Activated CD4-positive, alpha-beta T cell treated with anti-CD3 and anti-CD28 coated beads, Interleukin-2, amount 10 ng/mL, durations not matched to agents 7 days and 5 days (primary cell): ENCODE results near the gene AP1S3. TPM values are rescaled to one million over a fixed set of nuclear protein-coding genes. Genes with fewer than 3 reads are reported as not detected.
"Not testable (repeated sequence)": the region's sequence is repeated elsewhere in the genome, so short reads cannot be mapped to it uniquely, and the experiment has no call there.

Source experiments
- CTCF ChIA-PET: fragments of 350-600 bp; sonication (Branson Sonifier 250); formaldehyde crosslinking; loops from one replicate; lab custom pipeline; 2021; ENCODE audit warnings: antibody characterized with exemption; lab: Charles Lee
- POLR2A ChIA-PET: fragments of 350-600 bp; sonication (Branson Sonifier 250); formaldehyde crosslinking; loops from one replicate; lab custom pipeline; 2021; ENCODE audit warnings: antibody characterized with exemption; lab: Charles Lee
- DNase-seq: peaks from one replicate; pipeline ENCODE4 v3.0.0-alpha.2; 2020
- H3K27ac Mint-ChIP-seq: one replicate; pipeline ENCODE4 v1.8.0; 2021; ENCODE audit warnings: mild to moderate bottlenecking, moderate library complexity, mixed read lengths
- H3K27me3 Mint-ChIP-seq: one replicate; pipeline ENCODE4 v1.8.0; 2021; ENCODE audit warnings: mixed read lengths
- H3K36me3 Mint-ChIP-seq: one replicate; pipeline ENCODE4 v1.8.0; 2021; ENCODE audit warnings: low read depth, mixed read lengths
- H3K4me1 Mint-ChIP-seq: one replicate; pipeline ENCODE4 v1.8.0; 2021; ENCODE audit warnings: mixed read lengths
- H3K4me3 Mint-ChIP-seq: one replicate; pipeline ENCODE4 v1.8.0; 2021; ENCODE audit warnings: mild to moderate bottlenecking, moderate library complexity, mixed read lengths
- H3K9me3 Mint-ChIP-seq: one replicate; pipeline ENCODE4 v1.8.0; 2021; ENCODE audit warnings: mixed read lengths
- total RNA-seq, 2 experiments: library from RNA; stranded (reverse); gene quantifications; one replicate each; pipeline ENCODE4 v1.2.3, GENCODE V29; 2021

The AP1S3 gene
- 1 to 10 TPM; 6.5 to 7.5 TPM for total RNA-seq

- DNase-seq, result peak; percentile 82
- no peaks in the 10 kb centered on the region for H3K36me3 Mint-ChIP-seq
- no peaks in the 10 kb centered on the region for H3K27me3 Mint-ChIP-seq
- H3K27ac Mint-ChIP-seq, result peak within 1 kb of the TSS; percentile 89
- CTCF ChIA-PET, result no interaction called here
- peak within 1 kb of the TSS; percentile 95 for H3K4me3 Mint-ChIP-seq
- H3K4me1 Mint-ChIP-seq, result peaks cover 21% of the 10 kb centered on the region
- POLR2A ChIA-PET, result no interaction called here
- no peaks in the 10 kb centered on the region for H3K9me3 Mint-ChIP-seq
These were observed at the start of gene AP1S3 for GRCh38 chr2:223837287-223838061. AP1S3 (minus strand) TSS chr2:223837582; CDS start chr2:223837450, 132 bp downstream.

GRCh38 chr2:223887127-223887526 is 49.7 kb upstream of the AP1S3 start:
- POLR2A ChIA-PET, result no interaction called here
- no peaks in the 10 kb centered on the region for H3K27me3 Mint-ChIP-seq
- H3K4me1 Mint-ChIP-seq, result peaks cover 16% of the 10 kb centered on the region
- H3K4me3 Mint-ChIP-seq, result no peak overlapping the region
- H3K9me3 Mint-ChIP-seq, result no peaks in the 10 kb centered on the region
- CTCF ChIA-PET, result no interaction called here
- H3K36me3 Mint-ChIP-seq, result peaks cover 57% of the 10 kb centered on the region
- H3K27ac Mint-ChIP-seq, result peak overlapping the region; percentile 54
- DNase-seq, result no peak

- Mint-ChIP-seq H3K36me3 (peaks cover 60% of the 10 kb centered on the region), H3K27ac (no peak overlapping the region), H3K4me1 (peaks cover 18% of the 10 kb centered on the region), H3K4me3 (no peak overlapping the region), H3K27me3 (no peaks in the 10 kb centered on the region), H3K9me3 (no peaks in the 10 kb centered on the region)
- ChIA-PET POLR2A (no interaction called here), CTCF (no interaction called here)
- no peak for DNase-seq
These were observed 49.3 kb upstream of the AP1S3 start for GRCh38 chr2:223886726-223887125.

- Mint-ChIP-seq H3K27me3 (no peaks in the 10 kb centered on the region), H3K4me1 (peaks cover 18% of the 10 kb centered on the region), H3K4me3 (no peak overlapping the region), H3K36me3 (peaks cover 59% of the 10 kb centered on the region), H3K9me3 (no peaks in the 10 kb centered on the region), H3K27ac (peak overlapping the region; percentile 19)
- CTCF ChIA-PET, result no interaction called here
- no peak for DNase-seq
- POLR2A ChIA-PET, result no interaction called here
These were observed 47.0 kb upstream of the AP1S3 start for GRCh38 chr2:223884399-223884798.

GRCh38 chr2:223882715-223883114 is 45.3 kb upstream of the AP1S3 start:
- POLR2A ChIA-PET, result no interaction called here

GRCh38 chr2:223880796-223881195 is 43.4 kb upstream of the AP1S3 start:
- Mint-ChIP-seq H3K36me3 (peaks cover 68% of the 10 kb centered on the region), H3K27ac (no peak overlapping the region), H3K4me1 (peaks cover 13% of the 10 kb centered on the region), H3K9me3 (no peaks in the 10 kb centered on the region), H3K27me3 (no peaks in the 10 kb centered on the region), H3K4me3 (no peak overlapping the region)
- ChIA-PET CTCF (interaction anchor here (1.0 kb wide), 2 partner anchors 50 to 89 kb away, joined by 3 to 4 read pairs; no protein-coding TSS in a partner anchor), POLR2A (no interaction called here)
- DNase-seq, result no peak

More at GRCh38 chr2:223882715-223883114, 45.3 kb upstream of the AP1S3 start:
- Mint-ChIP-seq H3K9me3 (no peaks in the 10 kb centered on the region), H3K36me3 (peaks cover 62% of the 10 kb centered on the region), H3K4me1 (peaks cover 15% of the 10 kb centered on the region), H3K4me3 (no peak overlapping the region), H3K27me3 (no peaks in the 10 kb centered on the region), H3K27ac (no peak overlapping the region)
- CTCF ChIA-PET, result no interaction called here
- no peak for DNase-seq

GRCh38 chr2:223877721-223878410 is 40.5 kb upstream of the AP1S3 start:
- no peaks in the 10 kb centered on the region for H3K27me3 Mint-ChIP-seq
- H3K4me1 Mint-ChIP-seq, result peaks cover 8% of the 10 kb centered on the region
- no peak for DNase-seq
- peaks cover 60% of the 10 kb centered on the region for H3K36me3 Mint-ChIP-seq
- ChIA-PET POLR2A (no interaction called here), CTCF (interaction anchor here (0.8 to 3.2 kb wide), 2 partner anchors 11 to 77 kb away, joined by 4 to 14 read pairs; no protein-coding TSS in a partner anchor)
- H3K27ac Mint-ChIP-seq, result no peak overlapping the region
- no peak overlapping the region for H3K4me3 Mint-ChIP-seq
- H3K9me3 Mint-ChIP-seq, result no peaks in the 10 kb centered on the region

GRCh38 chr2:223873672-223874071 is 36.3 kb upstream of the AP1S3 start:
- Mint-ChIP-seq H3K4me1 (peaks cover 3% of the 10 kb centered on the region), H3K4me3 (no peak overlapping the region), H3K36me3 (peaks cover 58% of the 10 kb centered on the region), H3K27me3 (no peaks in the 10 kb centered on the region), H3K9me3 (no peaks in the 10 kb centered on the region), H3K27ac (no peak overlapping the region)
- CTCF ChIA-PET, result no interaction called here
- DNase-seq, result no peak
- POLR2A ChIA-PET, result no interaction called here

- H3K4me3 Mint-ChIP-seq, H3K27ac Mint-ChIP-seq, CTCF ChIA-PET, H3K27me3 Mint-ChIP-seq, POLR2A ChIA-PET, DNase-seq, H3K4me1 Mint-ChIP-seq, H3K9me3 Mint-ChIP-seq: not testable (repeated sequence)
- peaks cover 55% of the 10 kb centered on the region for H3K36me3 Mint-ChIP-seq
These were observed 35.4 kb upstream of the AP1S3 start for GRCh38 chr2:223872772-223873171.

GRCh38 chr2:223871661-223872060 is 34.3 kb upstream of the AP1S3 start:
- Mint-ChIP-seq H3K36me3 (peaks cover 44% of the 10 kb centered on the region), H3K4me1 (peaks cover 15% of the 10 kb centered on the region)
- H3K27ac Mint-ChIP-seq, H3K4me3 Mint-ChIP-seq, POLR2A ChIA-PET, H3K9me3 Mint-ChIP-seq, H3K27me3 Mint-ChIP-seq, DNase-seq: not testable (repeated sequence)
- CTCF ChIA-PET, result interaction anchor here (1.3 kb wide), 1 partner anchor 37 kb away, joined by 4 read pairs; no protein-coding TSS in a partner anchor

GRCh38 chr2:223870840-223871611 is 33.6 kb upstream of the AP1S3 start:
- no peak overlapping the region for H3K4me3 Mint-ChIP-seq
- peaks cover 40% of the 10 kb centered on the region for H3K36me3 Mint-ChIP-seq
- no peaks in the 10 kb centered on the region for H3K27me3 Mint-ChIP-seq
- DNase-seq, result no peak
- H3K9me3 Mint-ChIP-seq, result no peaks in the 10 kb centered on the region
- CTCF ChIA-PET, result interaction anchor here (1.3 kb wide), 1 partner anchor 37 kb away, joined by 4 read pairs; no protein-coding TSS in a partner anchor
- POLR2A ChIA-PET, result no interaction called here
- H3K4me1 Mint-ChIP-seq, result peaks cover 22% of the 10 kb centered on the region
- no peak overlapping the region for H3K27ac Mint-ChIP-seq

GRCh38 chr2:223868005-223868404 is 30.6 kb upstream of the AP1S3 start:
- Mint-ChIP-seq H3K9me3 (no peaks in the 10 kb centered on the region), H3K4me1 (peaks cover 41% of the 10 kb centered on the region), H3K27me3 (no peaks in the 10 kb centered on the region), H3K27ac (no peak overlapping the region), H3K4me3 (no peak overlapping the region), H3K36me3 (peaks cover 44% of the 10 kb centered on the region)
- DNase-seq, result no peak
- ChIA-PET CTCF (interaction anchor here (0.6 to 3.7 kb wide), 2 partner anchors 9 to 51 kb away, joined by 5 to 14 read pairs; no protein-coding TSS in a partner anchor), POLR2A (interaction anchor here (0.6 kb wide), 1 partner anchor 45 kb away, joined by 3 read pairs; no protein-coding TSS in a partner anchor)
